Thyroid gland (tissue), 4 donors: ENCODE data around the gene INSM1.

Experiments used
- POLR2A ChIP-seq, 2 donors: fragments of 450-650 bp; IDR thresholded peaks; one replicate each; pipeline ENCODE4 v1.6.1; 2017; ENCODE audit warnings: antibody characterized with exemption in 2 of 2, mild to moderate bottlenecking in 2 of 2, moderate library complexity in 1 of 2
- TF ChIP-seq, protein P1 (sequence below), 6 experiments: fragments of 200-600 bp in 3 of 6; fragments of 450-650 bp in 3 of 6; sonication (generic) in 3 of 6; IDR thresholded peaks; one replicate each; pipeline ENCODE4 v1.5.1; 2016 to 2019; ENCODE audit warnings: antibody characterized with exemption in 6 of 6, mild to moderate bottlenecking in 2 of 6, inconsistent platforms in 1 of 6, moderate library complexity in 1 of 6

DNA sequence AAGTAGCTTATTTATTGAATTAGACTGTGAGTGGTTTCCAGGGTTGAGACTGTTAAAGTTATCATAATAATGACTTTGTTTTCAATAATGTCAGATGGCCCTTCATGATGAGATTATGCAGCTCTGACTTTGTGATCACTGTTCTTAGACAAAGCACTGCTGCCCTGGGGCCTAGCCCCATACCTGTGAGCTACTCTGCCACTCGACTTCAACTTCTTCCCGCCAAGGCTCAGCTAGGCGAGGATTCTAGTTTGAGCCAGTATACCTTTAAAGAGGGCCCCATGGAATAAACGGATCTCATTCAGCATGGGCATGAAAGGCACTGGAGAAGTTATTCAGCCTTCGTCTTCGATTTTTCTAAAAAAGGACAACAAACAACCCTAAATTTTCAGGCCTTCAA, 45.0 kb upstream of the INSM1 start:
- TF ChIP-seq, protein P1, sequence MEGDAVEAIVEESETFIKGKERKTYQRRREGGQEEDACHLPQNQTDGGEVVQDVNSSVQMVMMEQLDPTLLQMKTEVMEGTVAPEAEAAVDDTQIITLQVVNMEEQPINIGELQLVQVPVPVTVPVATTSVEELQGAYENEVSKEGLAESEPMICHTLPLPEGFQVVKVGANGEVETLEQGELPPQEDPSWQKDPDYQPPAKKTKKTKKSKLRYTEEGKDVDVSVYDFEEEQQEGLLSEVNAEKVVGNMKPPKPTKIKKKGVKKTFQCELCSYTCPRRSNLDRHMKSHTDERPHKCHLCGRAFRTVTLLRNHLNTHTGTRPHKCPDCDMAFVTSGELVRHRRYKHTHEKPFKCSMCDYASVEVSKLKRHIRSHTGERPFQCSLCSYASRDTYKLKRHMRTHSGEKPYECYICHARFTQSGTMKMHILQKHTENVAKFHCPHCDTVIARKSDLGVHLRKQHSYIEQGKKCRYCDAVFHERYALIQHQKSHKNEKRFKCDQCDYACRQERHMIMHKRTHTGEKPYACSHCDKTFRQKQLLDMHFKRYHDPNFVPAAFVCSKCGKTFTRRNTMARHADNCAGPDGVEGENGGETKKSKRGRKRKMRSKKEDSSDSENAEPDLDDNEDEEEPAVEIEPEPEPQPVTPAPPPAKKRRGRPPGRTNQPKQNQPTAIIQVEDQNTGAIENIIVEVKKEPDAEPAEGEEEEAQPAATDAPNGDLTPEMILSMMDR (IDR thresholded peaks at IDR 0.05), result no peak
- TF ChIP-seq POLR2A (IDR thresholded peaks at IDR 0.05), result no peak
